Erythroblast (primary cell): ENCODE measurements around the gene RALGPS1.

Experiments
- GATA1 ChIP-seq: IDR thresholded peaks from 2 replicates; pipeline ENCODE4 v1.6.1; 2011; ENCODE audit warnings: low read depth, mild to moderate bottlenecking, control low read depth, low read length, moderate library complexity
- POLR2A ChIP-seq: IDR thresholded peaks from 2 replicates; pipeline ENCODE4 v1.6.1; 2011; ENCODE audit warnings: mild to moderate bottlenecking, low read length

- no peak for TF ChIP-seq POLR2A
- TF ChIP-seq GATA1: no peak
Measured at GRCh38 chr9:126893079-126893478, 21.5 kb upstream of the RALGPS1 start.
